Measurements from ENCODE around the gene CACNA1I.

CACNA1I gene

DNA sequence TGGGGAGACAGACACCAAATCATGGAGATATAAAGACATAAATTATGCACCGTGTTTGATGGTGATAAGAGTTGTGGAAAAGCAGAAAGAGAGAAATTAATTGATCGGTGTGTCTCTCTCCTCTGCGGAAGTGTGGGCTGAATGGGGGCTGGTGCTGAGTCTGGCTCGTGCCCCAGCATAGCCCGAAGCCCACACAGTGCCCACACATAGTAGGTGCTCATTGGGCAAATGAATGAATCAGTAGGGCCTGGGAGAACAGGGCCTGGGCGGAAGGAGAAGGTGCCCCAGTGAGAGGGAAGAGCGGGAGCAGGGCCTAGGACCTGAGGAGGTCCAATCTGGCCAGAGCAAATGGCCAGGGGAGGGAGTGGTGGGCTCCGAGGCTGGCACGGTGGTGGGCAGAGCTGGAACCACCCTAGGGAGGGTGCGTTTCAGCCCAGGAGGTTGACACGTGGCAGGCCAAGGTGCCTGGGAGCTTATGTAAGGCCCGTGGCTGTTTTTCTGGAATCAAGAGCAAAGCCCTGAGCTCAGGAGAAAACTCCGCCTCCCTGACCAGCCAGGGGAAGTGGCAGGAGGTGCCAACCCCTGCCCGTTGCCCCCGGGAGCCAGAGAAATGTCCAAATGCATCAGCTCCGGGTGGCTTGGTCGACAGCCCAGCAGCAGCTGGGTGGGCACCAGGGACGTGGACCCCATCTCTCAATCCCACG is 2.1 kb upstream of the CACNA1I start:
- no peak for DNase-seq (ENCODE audit: low read depth)

DNA sequence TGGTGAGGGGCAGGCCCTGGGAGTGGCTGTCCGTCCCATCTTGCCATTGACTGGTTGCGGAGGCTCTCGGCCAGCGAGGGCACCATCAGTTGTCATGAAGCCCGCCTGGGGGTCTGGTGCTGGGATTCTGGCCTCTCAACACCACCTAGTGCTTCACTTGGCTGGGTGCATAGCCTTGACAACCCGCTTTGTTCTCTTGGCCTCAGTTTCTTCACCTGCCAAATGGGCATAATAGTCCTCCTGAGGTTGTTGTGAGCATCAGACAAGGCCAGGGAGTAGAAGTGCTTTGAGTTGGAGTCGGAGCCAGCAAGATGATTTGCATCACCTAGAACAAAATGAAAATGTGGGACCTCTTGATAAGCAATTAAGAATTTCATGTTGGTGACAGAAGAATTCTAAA is 1.5 kb upstream of the CACNA1I start:
- no peak for DNase-seq (ENCODE audit: low read depth)

GRCh38 chr22:39570226-39570625 is 327 bp upstream of the CACNA1I start:
- no peak for DNase-seq (ENCODE audit: low read depth)

- DNase-seq (ENCODE audit: low read depth): no peak
Measured at GRCh38 chr22:39571538-39571937, 985 bp downstream of the CACNA1I start.

DNA sequence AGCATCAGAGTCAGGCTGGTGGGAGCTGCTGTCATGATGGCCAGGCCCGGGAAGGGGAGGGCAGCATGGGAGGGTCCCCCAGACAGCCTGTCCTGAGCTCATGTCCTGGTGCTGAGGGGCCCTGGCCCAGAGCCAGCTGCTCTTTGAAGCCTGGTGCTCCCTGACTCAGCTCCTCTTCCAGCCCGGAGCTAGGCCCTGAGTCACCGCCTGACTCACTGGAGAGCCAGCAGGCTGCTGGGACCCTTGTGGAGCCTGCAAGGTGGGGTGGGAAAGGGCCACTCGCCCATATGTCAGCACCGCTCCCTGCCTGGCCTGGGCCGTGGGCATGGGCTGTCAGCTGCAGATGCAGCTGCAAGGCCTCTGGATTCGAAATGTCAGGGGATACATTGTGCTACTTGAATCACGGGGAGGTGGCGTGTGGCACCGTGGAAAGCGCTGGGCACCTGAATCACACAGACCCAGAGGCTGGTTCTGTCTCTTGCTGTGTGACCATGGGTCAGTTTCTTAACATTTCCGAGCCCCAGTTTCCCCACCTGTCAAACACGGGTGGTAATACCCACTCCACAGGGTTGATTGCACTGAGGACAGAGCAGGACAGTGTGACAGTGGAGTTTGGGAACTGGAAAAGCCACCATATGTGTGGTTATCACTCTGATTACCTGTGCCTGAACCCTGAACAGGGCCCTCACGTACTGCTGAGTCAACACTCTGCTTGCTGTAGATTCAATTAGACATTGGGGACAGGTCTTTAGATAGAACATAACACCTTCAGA is 4.4 kb downstream of the CACNA1I start:
- DNase-seq (ENCODE audit: low read depth): peak; percentile 66

DNA sequence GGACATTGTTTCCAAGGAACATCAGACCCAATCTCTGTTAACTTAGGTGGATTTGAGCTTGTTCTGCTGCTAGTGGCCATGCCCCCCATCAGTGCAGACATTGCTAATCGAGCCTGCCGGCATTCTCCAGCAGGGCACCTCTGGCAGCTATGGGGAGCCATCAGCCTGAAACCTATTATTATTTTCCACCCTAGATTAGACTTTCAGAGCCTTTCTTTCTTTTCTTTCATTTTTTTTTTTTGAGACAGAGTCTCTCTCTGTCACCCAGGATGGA is 4.9 kb downstream of the CACNA1I start:
- DNase-seq (ENCODE audit: low read depth): no peak

DNA sequence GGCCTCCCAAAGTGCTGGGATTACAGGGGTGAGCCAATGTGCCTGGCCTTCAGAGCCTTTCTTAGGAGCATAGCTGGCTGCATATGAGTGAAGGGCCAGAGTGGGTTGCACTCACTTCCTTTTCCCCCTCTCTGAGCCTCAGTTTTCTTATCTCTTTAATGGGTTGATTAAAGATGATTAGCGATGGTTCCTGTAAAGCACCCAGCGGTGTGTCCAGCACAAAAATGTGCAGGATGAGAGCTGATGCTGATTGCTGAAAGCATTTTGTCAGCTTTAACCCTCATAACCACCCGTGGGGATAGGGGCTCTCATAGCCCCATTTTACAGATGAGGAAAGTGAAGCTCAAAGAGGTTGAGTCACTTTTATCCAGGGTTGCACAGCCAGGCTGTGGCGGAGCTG is 5.5 kb downstream of the CACNA1I start:
- DNase-seq (ENCODE audit: low read depth): no peak

DNA sequence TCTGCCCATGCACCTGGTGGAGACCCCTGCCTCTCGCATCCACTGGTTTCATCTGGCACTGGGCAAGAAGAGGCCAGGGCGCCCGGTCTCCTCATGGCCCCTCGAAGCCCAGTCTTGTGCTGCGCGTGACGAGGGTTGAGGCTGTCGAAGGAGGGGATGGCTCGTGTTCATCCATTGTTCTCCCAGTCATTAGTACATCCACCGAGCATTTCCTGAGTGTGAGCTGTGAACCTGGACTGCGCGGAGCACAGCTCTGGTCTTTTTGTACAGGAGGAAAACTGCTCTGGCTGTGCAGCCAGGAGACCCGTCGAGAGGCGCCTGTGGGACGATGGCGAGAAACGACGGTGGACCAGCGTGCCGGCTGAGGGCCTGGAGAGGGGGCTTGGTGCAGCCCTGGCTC is 6.8 kb downstream of the CACNA1I start:
- DNase-seq (ENCODE audit: low read depth): no peak

DNA sequence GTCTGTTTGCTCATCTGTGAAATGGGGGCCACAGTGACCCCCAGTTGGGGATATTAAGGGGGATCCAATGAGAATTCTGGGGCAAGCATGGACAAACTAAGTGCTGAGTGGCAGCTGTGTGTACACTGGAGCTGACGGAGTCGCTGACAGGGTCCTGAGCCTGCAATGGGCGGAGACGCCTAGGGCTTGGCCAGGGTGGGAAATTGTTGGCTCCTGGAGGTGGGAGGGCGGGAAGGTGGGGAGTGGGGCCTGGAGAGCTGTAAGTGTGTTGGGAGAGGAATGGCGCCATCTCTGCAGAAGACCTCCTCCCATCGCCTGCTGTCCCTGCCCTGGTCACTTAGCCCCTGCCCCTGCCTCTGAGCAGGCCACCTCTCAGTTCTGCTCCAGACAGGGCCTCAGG is 7.3 kb downstream of the CACNA1I start:
- DNase-seq (ENCODE audit: low read depth): no peak

DNA sequence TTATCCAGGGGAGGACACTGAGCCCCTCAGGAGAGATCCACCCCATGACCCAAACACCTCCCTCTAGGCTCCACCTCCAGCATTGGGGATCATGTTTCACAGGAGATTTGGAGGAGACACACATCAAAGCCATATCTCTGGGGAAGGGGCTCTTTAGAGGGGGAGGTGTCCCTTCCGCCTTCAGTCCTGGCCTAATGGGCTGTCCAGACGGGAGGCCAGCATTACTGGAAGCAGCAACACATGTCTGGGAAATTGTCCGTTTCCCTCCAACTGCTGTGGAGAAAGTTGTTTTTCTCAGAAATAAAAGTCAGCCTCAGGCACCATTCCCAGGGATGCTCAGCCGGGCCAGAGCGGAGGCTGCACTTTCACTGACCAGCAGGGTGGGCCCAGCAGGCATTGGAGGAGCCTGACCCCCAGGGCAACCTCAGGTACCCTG is 9.5 kb downstream of the CACNA1I start:
- no peak for DNase-seq (ENCODE audit: low read depth)

DNA sequence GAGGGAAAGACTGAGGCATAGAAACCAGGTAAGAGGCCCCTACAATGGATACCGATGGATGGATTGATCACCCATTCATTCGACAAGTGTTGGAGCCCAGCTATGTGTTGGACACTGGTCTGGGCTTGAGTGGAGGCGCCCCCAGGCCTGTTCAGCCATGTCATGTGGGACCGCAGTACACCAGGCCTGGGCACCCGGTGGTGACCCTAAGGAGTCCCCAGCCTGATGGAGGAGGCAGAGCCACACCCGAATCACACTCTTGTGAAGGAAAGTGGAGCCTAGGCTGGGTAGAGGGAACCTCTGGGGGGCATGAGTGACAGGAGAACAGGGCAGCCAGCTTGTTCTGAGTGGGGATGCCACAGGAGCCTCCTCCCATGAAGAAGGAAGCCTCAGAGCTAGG is 10.2 kb downstream of the CACNA1I start:
- no peak for DNase-seq (ENCODE audit: low read depth)

GRCh38 chr22:39581303-39581702 is 10.8 kb downstream of the CACNA1I start:
- DNase-seq (ENCODE audit: low read depth): no peak

GRCh38 chr22:39583066-39583667 is 12.6 kb downstream of the CACNA1I start:
- DNase-seq (ENCODE audit: low read depth): no peak

DNA sequence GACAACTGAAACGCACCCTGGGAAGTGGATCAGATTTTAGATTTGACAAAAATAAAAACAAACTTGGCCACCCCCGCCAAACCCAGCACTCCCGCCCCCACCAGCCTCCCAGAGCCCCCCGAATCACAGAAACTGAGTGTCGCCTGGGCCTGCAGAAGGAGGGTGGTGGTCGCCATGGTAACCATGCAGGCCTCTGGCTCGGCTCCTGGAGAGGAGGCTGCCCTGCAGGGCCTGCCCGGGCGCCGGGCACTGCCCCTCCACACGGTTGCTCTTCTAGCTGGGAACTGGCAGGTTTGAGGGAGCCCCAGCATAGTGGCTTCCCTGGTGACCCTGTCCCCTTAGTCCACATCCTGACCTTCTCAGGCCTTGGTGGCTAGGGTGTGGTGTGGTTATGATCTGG is 19.3 kb downstream of the CACNA1I start:
- DNase-seq (ENCODE audit: low read depth): no peak

GRCh38 chr22:39592081-39593065 is 21.8 kb downstream of the CACNA1I start:
- peak; percentile 59 for DNase-seq (ENCODE audit: low read depth)

GRCh38 chr22:39593066-39593930 is 22.7 kb downstream of the CACNA1I start:
- no peak for DNase-seq (ENCODE audit: low read depth)

GRCh38 chr22:39593931-39594285 is 23.4 kb downstream of the CACNA1I start:
- DNase-seq (ENCODE audit: low read depth): no peak

DNA sequence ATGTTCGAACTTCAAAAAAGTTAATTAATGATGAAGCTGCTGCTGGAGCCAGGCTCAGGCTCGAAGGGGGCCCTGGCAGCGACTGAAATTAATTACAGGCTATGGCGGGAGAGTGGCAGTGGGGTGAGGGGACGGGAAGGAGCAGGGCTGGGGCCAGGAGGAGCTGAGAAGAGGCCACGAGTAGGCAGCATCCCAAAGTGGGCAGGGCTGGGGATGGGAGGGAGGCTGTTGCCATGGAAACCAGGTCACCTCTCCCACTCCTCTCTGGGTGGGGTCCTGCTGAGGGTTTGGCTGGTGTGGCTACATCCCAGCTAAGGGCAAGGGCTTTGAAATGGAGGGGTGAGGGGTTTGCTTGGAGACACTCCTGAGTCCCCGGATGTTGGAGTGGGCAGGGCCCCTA is 23.9 kb downstream of the CACNA1I start:
- no peak for DNase-seq (ENCODE audit: low read depth)

DNA sequence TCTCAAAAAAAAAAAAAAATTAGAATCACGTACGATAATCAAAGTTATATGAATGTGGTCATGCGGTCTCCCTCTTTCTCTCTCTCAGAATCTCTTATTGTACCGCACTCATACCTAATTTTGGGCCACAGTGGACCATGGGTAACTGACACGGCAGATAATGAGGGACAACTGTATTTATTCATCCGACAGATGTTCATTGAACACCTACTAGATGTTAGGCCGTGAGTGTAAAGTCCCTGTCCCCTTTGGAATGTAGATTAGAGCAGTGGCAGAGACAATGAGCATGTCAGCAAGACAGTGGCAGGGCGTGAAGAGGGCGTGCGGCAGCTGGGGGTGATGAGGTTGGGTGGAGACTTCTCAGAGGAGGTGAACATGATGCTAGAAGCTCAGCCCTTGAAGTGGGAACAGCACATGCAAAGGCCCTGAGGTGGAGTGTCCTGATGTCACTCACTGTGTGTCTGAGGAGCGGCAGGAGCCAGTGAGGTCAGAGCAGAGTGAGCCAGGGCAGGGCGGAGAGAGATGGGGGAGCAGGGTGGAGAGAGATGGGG is 25.1 kb downstream of the CACNA1I start:
- DNase-seq (ENCODE audit: low read depth): no peak

DNA sequence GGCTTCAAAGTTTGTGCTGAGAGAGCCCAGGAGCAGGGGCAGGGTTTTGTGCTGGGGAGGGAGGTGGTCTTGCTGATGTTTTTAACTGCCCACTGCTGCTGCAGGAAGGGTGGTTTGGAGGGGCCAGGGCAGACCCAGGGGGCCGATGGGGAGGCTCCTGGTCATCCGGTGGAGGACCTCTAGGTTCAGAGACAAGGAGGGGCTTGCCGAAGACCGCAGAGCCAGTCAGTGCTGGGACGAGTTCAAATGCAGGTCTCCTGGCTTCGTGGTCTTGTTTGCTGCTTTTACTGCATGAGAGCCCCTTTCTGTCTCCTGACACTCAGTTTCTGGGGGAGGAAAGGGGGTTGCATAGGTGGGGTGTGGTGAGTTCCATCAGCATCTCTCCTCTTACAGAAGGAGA is 26.0 kb downstream of the CACNA1I start:
- DNase-seq (ENCODE audit: low read depth): no peak

DNA sequence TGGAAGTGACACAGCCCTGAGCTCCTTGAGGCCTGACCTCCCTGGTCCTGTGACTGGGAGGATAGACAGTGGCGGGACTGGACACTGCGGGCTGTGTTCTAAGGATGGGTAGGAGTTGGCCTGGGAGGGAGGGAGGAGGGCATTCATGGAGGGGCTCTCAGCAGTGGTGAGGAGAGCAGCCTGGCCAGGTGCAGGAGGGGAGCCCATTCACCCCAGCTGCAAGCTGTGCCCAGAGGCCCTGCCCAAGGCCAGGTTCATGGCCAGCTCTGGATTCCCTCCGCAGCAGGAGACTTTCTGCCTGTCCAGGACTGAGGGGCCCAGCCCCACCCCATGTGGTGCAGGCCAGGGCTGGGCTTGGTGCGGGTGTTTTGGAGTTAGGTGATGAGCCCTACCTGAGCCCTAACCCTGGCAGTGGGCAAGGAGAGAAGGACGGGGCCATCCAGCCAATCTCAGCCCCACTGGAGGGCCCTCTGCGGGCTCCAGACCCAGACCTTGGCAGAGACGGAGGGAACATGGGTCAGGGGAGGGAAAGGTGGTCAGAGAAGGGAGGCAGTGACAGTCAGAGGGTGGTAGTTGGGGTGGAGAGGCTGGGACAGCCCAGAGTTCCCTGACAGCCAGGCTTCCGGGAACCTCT is 26.8 kb downstream of the CACNA1I start:
- DNase-seq (ENCODE audit: low read depth): no peak
